Activated CD8-positive, alpha-beta memory T cell treated with anti-CD3 and anti-CD28 coated beads, Interleukin-2, amount 10 ng/mL, durations not matched to agents 7 days and 5 days (primary cell): ENCODE measurements around the gene MRPS23. TPM values are rescaled to one million over a fixed set of nuclear protein-coding genes. Genes with fewer than 3 reads are reported as not detected.
A peak's percentile ranks its signal among the peaks of the same experiment; 100 is the strongest.

Source experiments
- ATAC-seq: fragments of 150-1000 bp; cut with Tn5 transposase; one replicate; pipeline ENCODE4 v1.10.0; 2021; ENCODE audit warnings: moderate library complexity
- CTCF ChIA-PET: fragments of 350-600 bp; sonication (Branson Sonifier 250); formaldehyde crosslinking; loops from one replicate; lab custom pipeline; 2021; ENCODE audit warnings: antibody characterized with exemption; lab: Charles Lee
- DNase-seq: peaks from one replicate; pipeline ENCODE4 v3.0.0-alpha.2; 2020
- H3K27ac Mint-ChIP-seq: one replicate; pipeline ENCODE4 v1.8.0; 2021; ENCODE audit warnings: mild to moderate bottlenecking, mixed read lengths
- H3K27me3 Mint-ChIP-seq: one replicate; pipeline ENCODE4 v1.8.0; 2021; ENCODE audit warnings: mixed read lengths
- H3K36me3 Mint-ChIP-seq: one replicate; pipeline ENCODE4 v1.8.0; 2021; ENCODE audit warnings: mild to moderate bottlenecking, mixed read lengths
- H3K4me1 Mint-ChIP-seq: one replicate; pipeline ENCODE4 v1.8.0; 2021; ENCODE audit warnings: mixed read lengths
- H3K4me3 Mint-ChIP-seq: one replicate; pipeline ENCODE4 v1.8.0; 2021; ENCODE audit warnings: mild to moderate bottlenecking, moderate library complexity, mixed read lengths
- H3K9me3 Mint-ChIP-seq: one replicate; pipeline ENCODE4 v1.8.0; 2022; ENCODE audit warnings: low read depth, mixed read lengths
- total RNA-seq, 2 experiments: library from RNA; stranded (reverse); gene quantifications; one replicate each; pipeline ENCODE4 v1.2.3, GENCODE V29; 2021

MRPS23 gene
- total RNA-seq, 2 experiments from 2014 or later, result 39.4 to 49.4 TPM

GRCh38 chr17:57867126-57867525, 17.3 kb upstream of the MRPS23 start:
- no peak overlapping the region for H3K27ac Mint-ChIP-seq
- DNase-seq (no peak), ATAC-seq (no peak)
- peaks cover 9% of the 10 kb centered on the region for H3K4me1 Mint-ChIP-seq
- no peaks in the 10 kb centered on the region for H3K36me3 Mint-ChIP-seq
- CTCF ChIA-PET, result interaction anchor here (6.3 kb wide), 1 partner anchor 8 kb away, joined by 28 read pairs; no protein-coding TSS in a partner anchor
- peaks cover 20% of the 10 kb centered on the region for H3K27me3 Mint-ChIP-seq
- H3K9me3 Mint-ChIP-seq, result no peaks in the 10 kb centered on the region
- H3K4me3 Mint-ChIP-seq, result no peak overlapping the region

GRCh38 chr17:57866723-57867122, 16.9 kb upstream of the MRPS23 start:
- CTCF ChIA-PET, result interaction anchor here (6.3 kb wide), 1 partner anchor 7 kb away, joined by 28 read pairs; no protein-coding TSS in a partner anchor
- H3K36me3 Mint-ChIP-seq, result no peaks in the 10 kb centered on the region
- DNase-seq (no peak), ATAC-seq (no peak)
- no peak overlapping the region for H3K27ac Mint-ChIP-seq
- H3K4me3 Mint-ChIP-seq, result no peak overlapping the region
- H3K9me3 Mint-ChIP-seq, result no peaks in the 10 kb centered on the region
- H3K27me3 Mint-ChIP-seq, result peaks cover 20% of the 10 kb centered on the region
- peaks cover 10% of the 10 kb centered on the region for H3K4me1 Mint-ChIP-seq

- Mint-ChIP-seq H3K27ac (no peak overlapping the region), H3K9me3 (no peaks in the 10 kb centered on the region), H3K27me3 (peaks cover 21% of the 10 kb centered on the region), H3K4me3 (no peak overlapping the region), H3K4me1 (peaks cover 11% of the 10 kb centered on the region), H3K36me3 (no peaks in the 10 kb centered on the region)
- CTCF ChIA-PET, result interaction anchor here (6.3 kb wide), 1 partner anchor 7 kb away, joined by 28 read pairs; no protein-coding TSS in a partner anchor
- ATAC-seq (no peak), DNase-seq (no peak)
Observed at GRCh38 chr17:57866319-57866718, 16.5 kb upstream of the MRPS23 start.

GRCh38 chr17:57864273-57864672, 14.4 kb upstream of the MRPS23 start:
- peaks cover 39% of the 10 kb centered on the region for H3K27me3 Mint-ChIP-seq
- DNase-seq (no peak), ATAC-seq (no peak)
- no peaks in the 10 kb centered on the region for H3K9me3 Mint-ChIP-seq
- no peak overlapping the region for H3K27ac Mint-ChIP-seq
- no peaks in the 10 kb centered on the region for H3K36me3 Mint-ChIP-seq
- H3K4me3 Mint-ChIP-seq, result no peak overlapping the region
- H3K4me1 Mint-ChIP-seq, result peaks cover 21% of the 10 kb centered on the region
- CTCF ChIA-PET, result interaction anchor here (1.2 kb wide), 1 partner anchor 248 kb away, joined by 5 read pairs; no protein-coding TSS in a partner anchor

GRCh38 chr17:57862694-57863667, 13.1 kb upstream of the MRPS23 start:
- no peak for ATAC-seq
- no peak for DNase-seq
- H3K9me3 Mint-ChIP-seq, result no peaks in the 10 kb centered on the region
- no peaks in the 10 kb centered on the region for H3K36me3 Mint-ChIP-seq
- peaks cover 20% of the 10 kb centered on the region for H3K4me1 Mint-ChIP-seq
- CTCF ChIA-PET, result no interaction called here
- peaks cover 46% of the 10 kb centered on the region for H3K27me3 Mint-ChIP-seq
- no peak overlapping the region for H3K27ac Mint-ChIP-seq
- no peak overlapping the region for H3K4me3 Mint-ChIP-seq

GRCh38 chr17:57861790-57862693, 12.2 kb upstream of the MRPS23 start:
- H3K4me1 Mint-ChIP-seq, result peaks cover 14% of the 10 kb centered on the region
- H3K9me3 Mint-ChIP-seq, result no peaks in the 10 kb centered on the region
- CTCF ChIA-PET, result interaction anchor here (4.5 to 9.3 kb wide), 2 partner anchors 11 to 135 kb away, joined by 25 to 121 read pairs; partner anchors contain the start of gene MRPS23
- no peak overlapping the region for H3K27ac Mint-ChIP-seq
- ATAC-seq (no peak), DNase-seq (no peak)
- no peak overlapping the region for H3K4me3 Mint-ChIP-seq
- peaks cover 46% of the 10 kb centered on the region for H3K27me3 Mint-ChIP-seq
- no peaks in the 10 kb centered on the region for H3K36me3 Mint-ChIP-seq

GRCh38 chr17:57861000-57861789, 11.4 kb upstream of the MRPS23 start:
- H3K27ac Mint-ChIP-seq, result no peak overlapping the region

GRCh38 chr17:57860414-57860999, 10.7 kb upstream of the MRPS23 start:
- no peaks in the 10 kb centered on the region for H3K36me3 Mint-ChIP-seq
- H3K4me1 Mint-ChIP-seq, result peaks cover 14% of the 10 kb centered on the region
- H3K27ac Mint-ChIP-seq, result no peak overlapping the region
- DNase-seq (no peak), ATAC-seq (no peak)
- H3K4me3 Mint-ChIP-seq, result no peak overlapping the region
- H3K27me3 Mint-ChIP-seq, result peaks cover 46% of the 10 kb centered on the region
- CTCF ChIA-PET, result interaction anchor here (0.7 to 9.3 kb wide), 13 partner anchors 9 to 293 kb away, joined by 3 to 121 read pairs (median 7); partner anchors contain the start of gene MRPS23
- H3K9me3 Mint-ChIP-seq, result no peaks in the 10 kb centered on the region

More at GRCh38 chr17:57861000-57861789, 11.4 kb upstream of the MRPS23 start:
- Mint-ChIP-seq H3K27me3 (peaks cover 46% of the 10 kb centered on the region), H3K4me3 (peak overlapping the region; percentile 41), H3K36me3 (no peaks in the 10 kb centered on the region), H3K4me1 (peaks cover 14% of the 10 kb centered on the region), H3K9me3 (no peaks in the 10 kb centered on the region)
- peak; percentile 47 for DNase-seq
- ATAC-seq, result peak; percentile 60
- CTCF ChIA-PET, result interaction anchor here (0.7 to 9.3 kb wide), 9 partner anchors 8 to 292 kb away, joined by 3 to 121 read pairs (median 22); partner anchors contain the start of gene MRPS23

- Mint-ChIP-seq H3K27me3 (peaks cover 46% of the 10 kb centered on the region), H3K9me3 (no peaks in the 10 kb centered on the region), H3K4me3 (no peak overlapping the region), H3K36me3 (no peaks in the 10 kb centered on the region), H3K4me1 (peaks cover 14% of the 10 kb centered on the region), H3K27ac (no peak overlapping the region)
- ATAC-seq, result no peak
- CTCF ChIA-PET, result interaction anchor here (0.8 to 9.3 kb wide), 16 partner anchors 9 to 312 kb away, joined by 3 to 121 read pairs (median 6); partner anchors contain the start of gene MRPS23
- DNase-seq, result no peak
Observed at GRCh38 chr17:57859601-57860413, 10.0 kb upstream of the MRPS23 start.

- ATAC-seq (no peak), DNase-seq (no peak)
- Mint-ChIP-seq H3K36me3 (no peaks in the 10 kb centered on the region), H3K9me3 (no peaks in the 10 kb centered on the region), H3K27ac (no peak overlapping the region), H3K27me3 (peaks cover 39% of the 10 kb centered on the region), H3K4me1 (peaks cover 14% of the 10 kb centered on the region), H3K4me3 (no peak overlapping the region)
- CTCF ChIA-PET, result interaction anchor here (1.1 to 9.3 kb wide), 13 partner anchors 8 to 314 kb away, joined by 3 to 121 read pairs (median 8); partner anchors contain the start of genes CUEDC1 and MRPS23
Observed at GRCh38 chr17:57858838-57859237, 9.0 kb upstream of the MRPS23 start.
